Stimulated activated CD4-positive, alpha-beta T cell treated with anti-CD3 and anti-CD28 coated beads, Interleukin-1b, Interleukin-23, amount 100 ng/mL, for 24 hours (primary cell): ENCODE data around the gene TBCEL.

Source experiments
- DNase-seq, 4 experiments: peaks; one replicate each; pipeline ENCODE4 v3.0.0-alpha.2; 2020; ENCODE audit warnings: low read depth in 4 of 4, low spot score in 1 of 4

Gene TBCEL

GRCh38 chr11:121132211-121132976 lies 108.5 kb downstream of the TBCEL start:
- DNase-seq = no peak

- no peak for DNase-seq
These were observed 110.9 kb downstream of the TBCEL start for GRCh38 chr11:121134741-121135312.

GRCh38 chr11:121137005-121137404 lies 113.1 kb downstream of the TBCEL start:
- no peak for DNase-seq

GRCh38 chr11:121138259-121138658 lies 114.4 kb downstream of the TBCEL start:
- no peak for DNase-seq

- no peak for DNase-seq
These were observed 116.5 kb downstream of the TBCEL start for GRCh38 chr11:121140369-121140768.
